ENCODE results near the gene MGRN1. TPM values are rescaled to one million over a fixed set of nuclear protein-coding genes. Genes with fewer than 3 reads are reported as not detected.

The MGRN1 gene
- total RNA-seq, 2 experiments from 2014 or later = 72.7 to 73.2 TPM

DNA sequence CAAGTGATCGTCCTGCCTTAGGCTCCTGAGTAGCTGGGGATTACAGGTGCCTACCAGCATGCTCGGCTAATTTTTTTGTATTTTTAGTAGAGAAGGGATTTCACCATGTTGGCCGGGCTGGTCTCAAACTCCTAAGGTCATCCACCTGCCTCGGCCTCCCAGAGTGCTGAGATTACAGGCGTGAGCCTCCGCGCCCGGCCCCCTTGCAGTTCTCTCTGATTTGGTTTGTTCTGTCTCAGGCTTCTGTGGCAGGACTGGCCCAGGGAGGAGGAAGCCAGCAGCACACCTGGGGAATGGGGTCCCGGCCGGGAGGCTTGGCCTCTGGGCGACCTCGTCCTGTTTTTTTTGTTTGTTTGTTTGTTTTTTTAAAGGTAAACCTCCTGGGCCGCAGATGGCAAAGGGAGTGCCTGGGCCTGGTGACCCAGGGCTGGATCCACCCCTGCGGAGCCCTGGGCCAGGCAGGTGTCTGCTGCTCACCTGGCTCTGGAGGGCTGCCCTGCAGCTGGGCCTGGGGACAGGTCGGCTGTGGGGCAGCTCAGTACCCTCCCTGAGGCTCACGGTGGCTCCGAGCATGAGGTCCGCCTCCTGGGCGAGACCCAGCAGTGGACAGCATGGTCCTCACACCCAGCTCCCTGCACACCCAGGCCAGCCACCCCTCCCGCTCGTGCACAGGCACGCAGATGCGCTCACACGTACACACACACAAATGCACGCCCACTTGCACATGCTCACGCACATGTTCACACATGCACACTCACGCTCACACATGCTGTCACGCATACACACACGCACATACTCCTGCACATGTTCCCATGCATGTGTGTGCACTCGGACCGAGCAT lies 65.5 kb downstream of the MGRN1 start:
- ChIA-PET POLR2A (no interaction called here), CTCF (no interaction called here)
- no peaks in the 10 kb centered on the region for H3K27me3 Mint-ChIP-seq
- no peak overlapping the region for H3K4me3 Mint-ChIP-seq
- H3K36me3 Mint-ChIP-seq = peaks cover 4% of the 10 kb centered on the region
- no peak for DNase-seq
- no peaks in the 10 kb centered on the region for H3K9me3 Mint-ChIP-seq
- intact Hi-C loops (cut with micrococcal nuclease) = loop anchor here (5.0 kb wide), 1 partner anchor 407 kb away; the partner anchor contains the start of gene EEF2KMT
- H3K4me1 Mint-ChIP-seq (ENCODE audit: low read depth) = peaks cover 8% of the 10 kb centered on the region
- H3K27ac Mint-ChIP-seq = no peak overlapping the region

DNA sequence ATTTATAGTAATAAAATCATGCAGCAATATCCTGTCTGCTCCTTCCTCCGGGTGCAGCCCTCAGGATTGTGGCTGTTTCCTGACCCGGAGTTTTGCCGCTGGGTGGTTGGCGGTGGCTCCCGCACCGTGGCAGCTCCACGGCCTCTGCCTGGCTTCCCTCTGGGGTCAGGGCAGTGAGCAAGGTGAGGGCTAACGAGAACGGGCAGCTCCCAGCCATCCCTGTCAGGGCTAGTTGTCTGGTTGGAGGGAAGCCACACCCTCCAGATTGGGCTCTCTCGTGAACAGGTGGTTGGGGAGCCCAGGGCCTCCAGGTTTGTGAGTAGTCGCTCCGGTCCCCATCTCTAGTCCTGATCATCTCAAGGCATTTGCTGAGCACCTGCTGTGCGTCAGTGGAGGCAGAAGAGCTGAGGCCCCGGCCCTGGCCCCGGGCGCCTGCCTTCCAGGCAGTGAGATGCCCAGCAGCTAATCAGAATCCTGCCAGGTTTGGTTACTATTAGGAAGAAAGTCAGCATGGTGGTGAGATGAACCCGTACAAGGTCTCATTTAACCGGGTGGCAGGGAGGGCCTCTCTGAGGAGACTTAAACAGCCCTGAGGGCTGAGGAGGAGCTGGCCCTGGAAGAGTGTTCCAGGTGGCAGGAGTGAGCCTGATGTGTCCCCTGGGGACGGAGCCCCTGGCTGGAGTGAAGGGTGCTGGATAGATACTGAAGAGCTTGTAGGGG lies 66.5 kb downstream of the MGRN1 start:
- intact Hi-C loops (cut with micrococcal nuclease) = loop anchor here (5.0 kb wide), 1 partner anchor 406 kb away; the partner anchor contains the start of gene EEF2KMT
- Mint-ChIP-seq H3K36me3 (peaks cover 2% of the 10 kb centered on the region), H3K4me1 (ENCODE audit: low read depth) (peaks cover 13% of the 10 kb centered on the region), H3K27ac (peak overlapping the region; percentile 33), H3K4me3 (no peak overlapping the region), H3K27me3 (no peaks in the 10 kb centered on the region), H3K9me3 (no peaks in the 10 kb centered on the region)
- ChIA-PET CTCF (interaction anchor here (1.2 kb wide), 1 partner anchor 41 kb away, joined by 4 read pairs; no protein-coding TSS in a partner anchor), POLR2A (no interaction called here)
- no peak for DNase-seq

DNA sequence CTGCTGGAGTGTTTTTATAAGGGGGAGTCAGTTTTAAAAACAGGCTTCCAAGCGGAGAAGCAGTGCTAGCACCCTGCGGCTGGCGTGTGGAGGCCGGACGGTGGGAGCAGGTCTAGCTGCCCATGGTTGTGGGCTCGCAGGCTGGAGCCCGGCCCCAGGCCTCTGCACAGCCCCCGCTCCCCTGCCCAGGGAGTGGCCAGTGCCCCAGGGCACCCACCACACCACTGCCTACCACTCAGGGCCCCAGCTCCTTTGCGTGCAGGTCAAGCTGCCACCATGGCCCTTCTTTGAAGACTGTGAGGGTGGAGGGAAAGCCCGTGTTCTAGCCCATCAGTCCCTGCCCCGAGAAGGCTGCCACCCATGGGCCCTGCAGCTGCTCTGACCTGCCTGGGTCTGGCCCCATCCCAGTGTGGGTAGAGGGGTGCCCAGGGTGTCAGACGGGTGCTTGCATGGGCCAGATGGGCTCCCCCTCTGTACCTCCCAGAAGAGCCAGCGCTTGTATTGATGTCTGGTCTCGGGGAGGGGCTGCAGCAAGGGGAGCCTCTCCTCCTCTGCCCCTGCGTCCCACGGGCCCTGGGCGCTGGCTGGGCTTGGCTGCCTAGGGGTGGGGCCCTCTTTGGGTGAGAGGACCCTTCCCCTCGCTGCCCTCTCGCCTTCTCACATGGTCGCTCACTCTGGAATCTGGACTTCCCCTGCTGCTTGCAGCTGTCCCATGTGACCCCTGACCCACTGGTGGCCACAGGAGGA lies 67.2 kb downstream of the MGRN1 start:
- no peak overlapping the region for H3K27ac Mint-ChIP-seq
- H3K9me3 Mint-ChIP-seq = no peaks in the 10 kb centered on the region
- intact Hi-C loops (cut with micrococcal nuclease) = loop anchor here (2.0 to 5.0 kb wide), 2 partner anchors 75 to 405 kb away; partner anchors contain the start of genes EEF2KMT and ZNF500
- H3K4me3 Mint-ChIP-seq = no peak overlapping the region
- H3K36me3 Mint-ChIP-seq = peaks cover 2% of the 10 kb centered on the region
- H3K27me3 Mint-ChIP-seq = no peaks in the 10 kb centered on the region
- H3K4me1 Mint-ChIP-seq (ENCODE audit: low read depth) = peaks cover 13% of the 10 kb centered on the region
- ChIA-PET POLR2A (no interaction called here), CTCF (interaction anchor here (0.8 to 1.7 kb wide), 4 partner anchors 9 to 264 kb away, joined by 3 to 9 read pairs (median 4); partner anchors contain the start of gene MGRN1)
- DNase-seq = no peak

GRCh38 chr16:4692460-4693295 lies 68.1 kb downstream of the MGRN1 start:
- H3K27me3 Mint-ChIP-seq = no peaks in the 10 kb centered on the region
- intact Hi-C loops (cut with micrococcal nuclease) = loop anchor here (1.0 to 5.0 kb wide), 5 partner anchors 42 to 405 kb away; partner anchors contain the start of genes ANKS3, DNAAF8, EEF2KMT and MGRN1
- peaks cover 13% of the 10 kb centered on the region for H3K4me1 Mint-ChIP-seq (ENCODE audit: low read depth)
- peak overlapping the region; percentile 18 for H3K27ac Mint-ChIP-seq
- ChIA-PET CTCF (interaction anchor here (0.8 to 1.7 kb wide), 4 partner anchors 10 to 263 kb away, joined by 3 to 9 read pairs (median 4); partner anchors contain the start of gene MGRN1), POLR2A (interaction anchor here (1.5 to 1.9 kb wide), 2 partner anchors 14 to 42 kb away, joined by 3 to 7 read pairs; partner anchors contain the start of genes ANKS3 and DNAAF8)
- no peaks in the 10 kb centered on the region for H3K9me3 Mint-ChIP-seq
- H3K4me3 Mint-ChIP-seq = peak overlapping the region; percentile 79
- DNase-seq = no peak
- H3K36me3 Mint-ChIP-seq = peaks cover under 1% of the 10 kb centered on the region

DNA sequence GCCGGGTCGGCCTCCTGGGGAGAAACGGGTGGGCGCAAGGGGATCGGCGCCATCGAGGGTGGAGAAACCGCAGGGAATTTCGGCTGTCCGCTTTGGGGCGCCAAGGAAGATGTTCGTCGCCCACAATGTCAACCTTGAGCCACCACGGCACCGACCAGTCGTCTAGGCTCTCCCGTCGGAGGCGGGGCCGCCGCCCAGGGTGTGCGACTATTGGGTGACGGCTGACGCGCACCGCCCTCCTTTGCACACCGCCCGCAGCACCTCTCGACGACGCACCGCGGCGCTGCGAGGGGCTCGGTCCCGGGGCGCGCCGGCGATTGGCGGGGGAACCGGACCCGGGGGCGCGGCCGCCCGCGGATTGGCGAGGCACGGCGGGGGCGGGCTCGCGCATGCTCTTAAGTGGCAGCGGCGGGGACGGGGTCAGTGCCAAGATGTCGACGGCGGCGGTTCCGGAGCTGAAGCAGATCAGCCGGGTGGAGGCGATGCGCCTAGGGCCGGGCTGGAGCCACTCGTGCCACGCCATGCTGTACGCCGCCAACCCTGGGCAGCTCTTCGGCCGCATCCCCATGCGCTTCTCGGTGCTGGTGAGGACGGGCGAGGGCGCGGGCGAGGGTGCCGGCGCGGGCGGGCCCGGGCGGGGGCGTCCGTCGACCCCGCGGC lies 68.8 kb downstream of the MGRN1 start, which contains the start of gene NUDT16L1:
NUDT16L1 (plus strand) TSS at position 267 of the 660 bp plus-strand sequence; CDS start at position 432, 165 bp downstream.
- H3K36me3 Mint-ChIP-seq = no peaks in the 10 kb centered on the region
- H3K9me3 Mint-ChIP-seq = no peaks in the 10 kb centered on the region
- peak; percentile 98 for DNase-seq
- peaks cover 13% of the 10 kb centered on the region for H3K4me1 Mint-ChIP-seq (ENCODE audit: low read depth)
- H3K27ac Mint-ChIP-seq = peak within 1 kb of the TSS; percentile 69
- intact Hi-C loops (cut with micrococcal nuclease) = loop anchor here (1.0 to 5.0 kb wide), 5 partner anchors 41 to 404 kb away; partner anchors contain the start of genes ANKS3, DNAAF8, EEF2KMT and MGRN1
- peak within 1 kb of the TSS; percentile 79 for H3K4me3 Mint-ChIP-seq
- no peaks in the 10 kb centered on the region for H3K27me3 Mint-ChIP-seq
- ChIA-PET POLR2A (interaction anchor here (0.6 to 1.9 kb wide), 4 partner anchors 13 to 278 kb away, joined by 3 to 7 read pairs (median 3); partner anchors contain the start of genes ANKS3 and DNAAF8), CTCF (interaction anchor here (1.2 to 1.7 kb wide), 2 partner anchors 11 to 43 kb away, joined by 4 to 9 read pairs; no protein-coding TSS in a partner anchor)

DNA sequence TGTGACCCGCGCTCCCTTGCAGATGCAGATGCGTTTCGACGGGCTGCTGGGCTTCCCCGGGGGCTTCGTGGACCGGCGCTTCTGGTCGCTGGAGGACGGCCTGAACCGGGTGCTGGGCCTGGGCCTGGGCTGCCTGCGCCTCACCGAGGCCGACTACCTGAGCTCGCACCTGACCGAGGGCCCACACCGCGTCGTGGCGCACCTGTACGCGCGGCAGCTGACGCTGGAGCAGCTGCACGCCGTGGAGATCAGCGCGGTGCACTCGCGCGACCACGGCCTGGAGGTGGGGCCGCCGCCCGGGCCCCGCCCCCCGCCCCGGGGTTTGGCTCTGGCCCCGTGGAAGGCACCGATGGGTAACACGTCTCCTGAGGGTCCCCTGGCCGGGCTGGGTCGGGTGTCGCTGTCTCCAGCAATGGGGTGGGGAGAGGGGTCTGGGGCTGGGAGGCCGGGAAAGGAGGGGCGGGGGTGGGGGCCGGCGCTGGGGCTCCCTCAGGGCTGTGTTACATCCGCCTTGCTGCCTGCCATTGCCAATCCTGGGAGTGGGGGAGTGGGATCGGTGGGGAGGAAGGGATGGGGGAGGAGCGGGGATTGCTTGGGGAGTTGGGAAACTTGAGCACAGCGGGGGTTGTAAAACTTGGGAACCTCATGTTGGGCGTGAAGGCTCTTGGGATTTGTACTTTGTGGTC lies 69.5 kb downstream of the MGRN1 start:
- CTCF ChIA-PET = interaction anchor here (1.2 kb wide), 1 partner anchor 44 kb away, joined by 4 read pairs; no protein-coding TSS in a partner anchor
- POLR2A ChIA-PET = interaction anchor here (0.6 to 1.9 kb wide), 4 partner anchors 13 to 278 kb away, joined by 3 to 7 read pairs (median 3); partner anchors contain the start of genes ANKS3 and DNAAF8
- peak; percentile 55 for DNase-seq

GRCh38 chr16:4694642-4695451 lies 70.2 kb downstream of the MGRN1 start:
- no peak for DNase-seq
- intact Hi-C loops (cut with micrococcal nuclease) = loop anchor here (5.0 kb wide), 1 partner anchor 402 kb away; the partner anchor contains the start of gene EEF2KMT
- peak overlapping the region; percentile 79 for H3K4me3 Mint-ChIP-seq
- H3K27me3 Mint-ChIP-seq = no peaks in the 10 kb centered on the region
- H3K36me3 Mint-ChIP-seq = peaks cover 5% of the 10 kb centered on the region
- ChIA-PET CTCF (interaction anchor here (1.4 kb wide), 1 partner anchor 44 kb away, joined by 5 read pairs; no protein-coding TSS in a partner anchor), POLR2A (interaction anchor here (0.6 to 1.9 kb wide), 4 partner anchors 18 to 279 kb away, joined by 3 to 7 read pairs (median 4); partner anchors contain the start of genes ANKS3 and DNAAF8)
- no peaks in the 10 kb centered on the region for H3K9me3 Mint-ChIP-seq
- peaks cover 13% of the 10 kb centered on the region for H3K4me1 Mint-ChIP-seq (ENCODE audit: low read depth)
- peak overlapping the region; percentile 45 for H3K27ac Mint-ChIP-seq

More for the DNA sequence above, 69.5 kb downstream of the MGRN1 start:
- intact Hi-C loops (cut with micrococcal nuclease) = loop anchor here (1.0 to 5.0 kb wide), 5 partner anchors 40 to 403 kb away; partner anchors contain the start of genes ANKS3, DNAAF8, EEF2KMT and MGRN1
- Mint-ChIP-seq H3K36me3 (no peaks in the 10 kb centered on the region), H3K4me1 (ENCODE audit: low read depth) (peaks cover 13% of the 10 kb centered on the region), H3K27me3 (no peaks in the 10 kb centered on the region), H3K4me3 (peak overlapping the region; percentile 79), H3K27ac (peak overlapping the region; percentile 45), H3K9me3 (no peaks in the 10 kb centered on the region)

- H3K27me3 Mint-ChIP-seq = no peaks in the 10 kb centered on the region
- peaks cover 6% of the 10 kb centered on the region for H3K36me3 Mint-ChIP-seq
- no peak for DNase-seq
- H3K4me1 Mint-ChIP-seq (ENCODE audit: low read depth) = peaks cover 17% of the 10 kb centered on the region
- peak overlapping the region; percentile 79 for H3K4me3 Mint-ChIP-seq
- intact Hi-C loops (cut with micrococcal nuclease) = no loop called here
- POLR2A ChIA-PET = interaction anchor here (1.3 kb wide), 1 partner anchor 39 kb away, joined by 5 read pairs; the partner anchor contains the start of genes ANKS3 and DNAAF8
- no peaks in the 10 kb centered on the region for H3K9me3 Mint-ChIP-seq
- H3K27ac Mint-ChIP-seq = no peak overlapping the region
- CTCF ChIA-PET = interaction anchor here (1.0 to 1.4 kb wide), 2 partner anchors 45 to 117 kb away, joined by 3 to 5 read pairs; no protein-coding TSS in a partner anchor
These were observed 71.0 kb downstream of the MGRN1 start for GRCh38 chr16:4695473-4696171.

Data from activated CD4-positive, alpha-beta memory T cell treated with anti-CD3 and anti-CD28 coated beads for 36 hours (primary cell).